GM19397 (cell line): Measurements from ENCODE around the gene MSH2.
"Not testable (repeated sequence)": the region's sequence is repeated elsewhere in the genome, so short reads cannot be mapped to it uniquely, and the experiment has no call there.

Source experiments
- ATAC-seq: cut with Tn5 transposase; IDR thresholded peaks from one replicate; pipeline ENCODE4 v1.9.1; 2021; ENCODE audit warnings: mild to moderate bottlenecking, moderate library complexity; ENCODE audit not compliant: unreplicated experiment

MSH2 gene

GRCh38 chr2:47406649-47407330, 3.8 kb downstream of the MSH2 start:
- ATAC-seq, result not testable (repeated sequence)

GRCh38 chr2:47407976-47408375, 5.0 kb downstream of the MSH2 start:
- not testable (repeated sequence) for ATAC-seq

- no peak for ATAC-seq
Observed at GRCh38 chr2:47414682-47415458, 11.9 kb downstream of the MSH2 start.

GRCh38 chr2:47420214-47420613, 17.3 kb downstream of the MSH2 start:
- ATAC-seq, result no peak

- ATAC-seq, result not testable (repeated sequence)
Observed at GRCh38 chr2:47420683-47421082, 17.7 kb downstream of the MSH2 start.

GRCh38 chr2:47422016-47422415, 19.1 kb downstream of the MSH2 start:
- no peak for ATAC-seq

GRCh38 chr2:47422560-47422959, 19.6 kb downstream of the MSH2 start:
- ATAC-seq, result no peak

GRCh38 chr2:47426786-47427185, 23.8 kb downstream of the MSH2 start:
- no peak for ATAC-seq

- ATAC-seq, result no peak
Observed at GRCh38 chr2:47429795-47430194, 26.8 kb downstream of the MSH2 start.

GRCh38 chr2:47433006-47433405, 30.1 kb downstream of the MSH2 start:
- not testable (repeated sequence) for ATAC-seq

GRCh38 chr2:47433445-47433844, 30.5 kb downstream of the MSH2 start:
- ATAC-seq, result not testable (repeated sequence)

- ATAC-seq, result no peak
Observed at GRCh38 chr2:47437287-47437686, 34.3 kb downstream of the MSH2 start.

GRCh38 chr2:47438106-47438505, 35.1 kb downstream of the MSH2 start:
- ATAC-seq, result no peak

GRCh38 chr2:47438783-47439182, 35.8 kb downstream of the MSH2 start:
- no peak for ATAC-seq

GRCh38 chr2:47451790-47452189, 48.8 kb downstream of the MSH2 start:
- ATAC-seq, result no peak

GRCh38 chr2:47452761-47453160, 49.8 kb downstream of the MSH2 start:
- ATAC-seq, result no peak

- ATAC-seq, result not testable (repeated sequence)
Observed at GRCh38 chr2:47454818-47455217, 51.9 kb downstream of the MSH2 start.

- ATAC-seq, result no peak
Observed at GRCh38 chr2:47455411-47455810, 52.5 kb downstream of the MSH2 start.

- ATAC-seq, result no peak
Observed at GRCh38 chr2:47456851-47457250, 53.9 kb downstream of the MSH2 start.

GRCh38 chr2:47457268-47457667, 54.3 kb downstream of the MSH2 start:
- no peak for ATAC-seq

- ATAC-seq, result no peak
Observed at GRCh38 chr2:47459021-47459420, 56.1 kb downstream of the MSH2 start.

GRCh38 chr2:47460766-47461165, 57.8 kb downstream of the MSH2 start:
- no peak for ATAC-seq
